ENCODE measurements around the gene AKT2.

DNA sequence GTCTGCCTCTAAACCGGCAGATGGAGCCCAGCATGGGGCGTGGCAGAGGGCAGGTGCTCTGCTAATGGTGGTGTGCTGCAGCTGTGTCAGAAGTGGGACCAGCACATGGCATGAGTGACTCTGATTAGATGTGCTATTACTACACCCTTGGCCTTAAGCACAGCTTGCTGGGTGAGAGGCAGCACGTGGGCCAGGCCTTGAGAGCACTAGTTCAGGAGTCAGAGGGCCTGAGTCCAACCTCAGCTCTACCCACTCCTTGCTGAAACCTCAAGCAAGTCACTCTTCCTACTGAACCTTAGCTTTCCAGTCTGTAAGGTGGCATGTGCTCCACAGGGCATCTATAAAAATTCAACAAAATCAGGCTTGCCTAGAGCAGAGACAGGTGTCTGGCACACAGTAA, 22.7 kb downstream of the AKT2 start:
- TF ChIP-seq, protein P1, sequence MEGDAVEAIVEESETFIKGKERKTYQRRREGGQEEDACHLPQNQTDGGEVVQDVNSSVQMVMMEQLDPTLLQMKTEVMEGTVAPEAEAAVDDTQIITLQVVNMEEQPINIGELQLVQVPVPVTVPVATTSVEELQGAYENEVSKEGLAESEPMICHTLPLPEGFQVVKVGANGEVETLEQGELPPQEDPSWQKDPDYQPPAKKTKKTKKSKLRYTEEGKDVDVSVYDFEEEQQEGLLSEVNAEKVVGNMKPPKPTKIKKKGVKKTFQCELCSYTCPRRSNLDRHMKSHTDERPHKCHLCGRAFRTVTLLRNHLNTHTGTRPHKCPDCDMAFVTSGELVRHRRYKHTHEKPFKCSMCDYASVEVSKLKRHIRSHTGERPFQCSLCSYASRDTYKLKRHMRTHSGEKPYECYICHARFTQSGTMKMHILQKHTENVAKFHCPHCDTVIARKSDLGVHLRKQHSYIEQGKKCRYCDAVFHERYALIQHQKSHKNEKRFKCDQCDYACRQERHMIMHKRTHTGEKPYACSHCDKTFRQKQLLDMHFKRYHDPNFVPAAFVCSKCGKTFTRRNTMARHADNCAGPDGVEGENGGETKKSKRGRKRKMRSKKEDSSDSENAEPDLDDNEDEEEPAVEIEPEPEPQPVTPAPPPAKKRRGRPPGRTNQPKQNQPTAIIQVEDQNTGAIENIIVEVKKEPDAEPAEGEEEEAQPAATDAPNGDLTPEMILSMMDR (conservative IDR thresholded peaks at IDR 0.05) = no peak
- no peak for TF ChIP-seq ZFX (IDR thresholded peaks at IDR 0.05)

All from C4-2B (cell line).